Testis (tissue), 3 donors: ENCODE measurements around the gene PGK2. TPM values are rescaled to one million over a fixed set of nuclear protein-coding genes. Genes with fewer than 3 reads are reported as not detected.

Experiments used
- DNase-seq: peaks from one replicate; pipeline ENCODE4 v3.0.0-alpha.2; 2019
- H3K27ac ChIP-seq, 2 donors: fragments of 200-600 bp; sonication (generic); one replicate each; pipeline ENCODE4 v1.5.1; 2019
- H3K27me3 ChIP-seq: fragments of 200-600 bp; sonication (generic); one replicate; pipeline ENCODE4 v1.5.1; 2019
- H3K36me3 ChIP-seq: fragments of 200-600 bp; sonication (generic); one replicate; pipeline ENCODE4 v1.5.1; 2017; ENCODE audit warnings: low read depth; ENCODE audit errors: missing control alignments
- H3K4me1 ChIP-seq: fragments of 200-600 bp; sonication (generic); one replicate; pipeline ENCODE4 v1.5.1; 2019
- H3K4me3 ChIP-seq, 2 donors: fragments of 200-600 bp; sonication (generic); one replicate each; pipeline ENCODE4 v1.5.1; 2017 to 2019
- H3K9me3 ChIP-seq: fragments of 200-600 bp; sonication (generic); one replicate; pipeline ENCODE4 v1.5.1; 2017
- CTCF ChIP-seq, 3 experiments: fragments of 450-650 bp in 2 of 3; fragments of 200-600 bp in 1 of 3; sonication (generic) in 1 of 3; IDR thresholded peaks; one replicate each; pipeline ENCODE4 v1.5.1; 2016 to 2019; ENCODE audit warnings: antibody characterized with exemption in 3 of 3, mild to moderate bottlenecking in 2 of 3, moderate library complexity in 1 of 3
- POLR2A ChIP-seq: fragments of 450-650 bp; IDR thresholded peaks from one replicate; pipeline ENCODE4 v1.6.1; 2017; ENCODE audit warnings: antibody characterized with exemption, mild to moderate bottlenecking, moderate library complexity
- WGBS, 2 donors: methylation state at CpG; one replicate each; pipeline ENCODE4 v1.1.5; 2018; 5-methylcytosine and 5-hydroxymethylcytosine counted together
- intact Hi-C: fragments of 100-400 bp; cut with DNase I; formaldehyde crosslinking; loops from one replicate; pipeline ENCODE4 v1.15.1; 2023; ENCODE audit warnings: low total_unique reads
- polyA plus RNA-seq: library from polyadenylated mRNA; stranded (reverse); fragments of 350-450 nt; fragmentation: Illumina TruSeq; extraction: RNeasy Lipid Tissue Mini Kit (QIAGEN cat#74804); gene quantifications from one replicate; pipeline ENCODE4 v1.2.3, GENCODE V29; 2014; ENCODE audit warnings: low read depth, low replicate concordance; ENCODE audit not compliant: insufficient read depth
- total RNA-seq, 2 donors: library from RNA; depleted of rRNA; stranded (reverse); fragments of >200 nt; gene quantifications; one replicate each; pipeline ENCODE4 v1.2.3, GENCODE V29; 2016

PGK2 gene
- total and polyA plus RNA-seq, 3 donors from 2014 or later, result 73.8 to 364 (median 207) TPM

DNA sequence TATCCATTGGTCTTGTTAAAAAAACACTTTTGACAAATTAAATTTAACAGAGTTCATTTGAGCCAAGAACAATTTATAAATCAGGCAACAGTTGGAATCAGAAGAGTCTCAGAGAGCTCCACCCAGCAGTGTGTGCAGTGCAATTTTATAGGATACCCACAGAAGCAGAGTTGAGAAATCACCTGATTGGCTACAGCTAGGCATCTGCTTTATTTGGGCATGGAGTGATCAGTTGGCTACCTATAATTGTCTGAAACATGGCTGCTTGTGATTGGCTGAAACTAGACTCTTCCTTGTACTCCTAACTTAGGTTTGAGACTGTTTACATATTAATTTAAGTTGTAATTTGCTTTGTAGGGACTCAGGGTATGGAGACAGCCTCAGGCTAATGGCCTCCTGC lies 12.0 kb downstream of the PGK2 start:
- no peaks in the 10 kb centered on the region for H3K36me3 ChIP-seq
- DNase-seq, result no peak
- H3K9me3 ChIP-seq, result no peaks in the 10 kb centered on the region
- no peak overlapping the region for H3K4me3 ChIP-seq
- intact Hi-C loops, result no loop called here
- H3K4me1 ChIP-seq, result no peaks in the 10 kb centered on the region
- no peak for TF ChIP-seq CTCF (IDR thresholded peaks at IDR 0.05)
- no peak overlapping the region for H3K27ac ChIP-seq
- no peaks in the 10 kb centered on the region for H3K27me3 ChIP-seq

DNA sequence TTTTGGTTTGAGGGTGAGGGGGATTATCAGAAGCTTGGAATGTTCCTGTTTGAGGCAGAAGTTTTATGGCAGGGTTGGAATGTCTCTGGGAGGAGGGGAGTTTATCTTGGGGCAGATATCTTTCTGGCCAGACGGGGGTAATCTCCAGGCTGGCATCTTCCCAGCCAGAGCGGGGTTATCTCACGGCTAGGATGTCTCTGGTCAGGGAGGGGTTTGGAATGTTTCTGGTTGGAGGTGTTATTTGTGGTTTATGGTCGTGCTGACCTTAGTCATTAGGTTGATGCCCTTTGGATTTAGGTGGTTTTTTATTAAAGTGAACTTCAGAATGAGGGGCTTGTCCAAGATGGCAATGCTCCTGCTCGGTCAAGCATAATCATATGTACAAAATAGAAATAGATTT lies 14.8 kb downstream of the PGK2 start:
- no peaks in the 10 kb centered on the region for H3K27me3 ChIP-seq
- H3K36me3 ChIP-seq, result no peaks in the 10 kb centered on the region
- DNase-seq, result no peak
- WGBS, 2 donors, result 48 to 71% methylated on average over 5 of the region's 5 CpGs
- H3K9me3 ChIP-seq, result no peaks in the 10 kb centered on the region
- no peaks in the 10 kb centered on the region for H3K4me1 ChIP-seq
- no peak overlapping the region for H3K27ac ChIP-seq
- TF ChIP-seq POLR2A (no peak), CTCF (IDR thresholded peaks at IDR 0.05) (no peak)
- no peak overlapping the region for H3K4me3 ChIP-seq
- intact Hi-C loops, result no loop called here

DNA sequence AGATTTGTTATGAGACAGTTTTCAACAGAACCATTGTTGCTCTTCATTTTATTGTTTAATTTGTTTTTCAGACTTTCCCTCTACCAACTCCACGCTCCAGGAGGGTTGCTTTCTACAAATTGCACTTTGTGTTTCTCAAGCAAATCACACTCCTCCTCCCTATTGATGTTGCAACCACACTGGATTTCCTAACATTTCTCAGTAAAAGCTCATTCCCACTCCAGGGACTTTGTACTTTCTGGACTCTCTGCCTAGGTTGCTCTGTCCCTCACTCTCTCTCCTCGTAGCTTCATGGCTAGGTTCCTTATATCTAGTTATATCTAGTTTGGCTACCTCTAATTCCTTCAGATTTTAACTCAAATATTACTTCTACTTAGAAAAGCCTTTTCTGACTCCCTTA lies 20.3 kb downstream of the PGK2 start:
- intact Hi-C loops, result no loop called here
- Histone ChIP-seq H3K9me3 (no peaks in the 10 kb centered on the region), H3K4me1 (peaks cover 3% of the 10 kb centered on the region), H3K4me3 (no peak overlapping the region), H3K27me3 (no peaks in the 10 kb centered on the region), H3K27ac (no peak overlapping the region), H3K36me3 (no peaks in the 10 kb centered on the region)
- 60 to 70% methylated on average over 2 of the region's 2 CpGs for WGBS, 2 donors
- TF ChIP-seq POLR2A (no peak), CTCF (IDR thresholded peaks at IDR 0.05) (no peak)
- DNase-seq, result no peak

DNA sequence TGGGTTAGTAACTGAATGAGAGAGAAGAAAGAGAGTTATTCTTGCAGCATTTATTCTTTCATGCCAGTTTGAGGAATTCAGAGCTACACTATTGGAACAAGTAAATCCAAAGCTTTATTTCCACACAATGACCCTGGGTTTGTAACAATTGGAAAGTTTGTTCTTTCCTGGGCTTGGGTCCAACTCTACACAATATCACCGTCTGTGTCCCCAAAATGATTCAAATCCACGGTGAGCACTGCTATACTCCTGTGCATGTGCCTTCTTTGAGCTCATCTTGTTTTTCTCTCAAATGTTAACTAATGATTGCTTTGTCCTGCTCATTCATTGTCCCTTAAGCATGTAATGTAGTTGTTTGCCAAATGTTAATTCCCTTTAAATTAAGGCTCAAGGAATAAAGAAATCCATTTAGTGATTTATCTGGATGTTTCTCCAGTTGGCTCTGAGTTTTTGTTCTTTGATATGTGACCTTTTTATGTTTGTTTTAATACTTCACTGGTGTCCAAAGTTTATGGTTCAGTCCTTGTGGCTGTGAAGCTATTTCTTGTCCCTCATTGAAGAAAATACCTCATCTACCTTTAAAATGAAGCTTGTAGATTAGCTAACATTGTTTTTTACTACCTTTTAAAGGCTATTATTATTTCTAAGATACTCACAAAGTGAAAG lies 22.4 kb downstream of the PGK2 start:
- intact Hi-C loops, result no loop called here
- WGBS, 2 donors, result 32 to 36% methylated on average over 2 of the region's 2 CpGs
- Histone ChIP-seq H3K27ac (peak overlapping the region in 1 of 2 donors; percentile 56), H3K36me3 (no peaks in the 10 kb centered on the region), H3K4me3 (no peak overlapping the region), H3K4me1 (peaks cover 3% of the 10 kb centered on the region), H3K27me3 (no peaks in the 10 kb centered on the region), H3K9me3 (no peaks in the 10 kb centered on the region)
- TF ChIP-seq POLR2A (no peak), CTCF (IDR thresholded peaks at IDR 0.05) (no peak)
- peak; percentile 78 for DNase-seq

- Histone ChIP-seq H3K4me1 (no peaks in the 10 kb centered on the region), H3K27me3 (no peaks in the 10 kb centered on the region), H3K4me3 (no peak within 1 kb of the TSS), H3K36me3 (no peaks in the 10 kb centered on the region), H3K27ac (no peak within 1 kb of the TSS), H3K9me3 (no peaks in the 10 kb centered on the region)
- no peak for TF ChIP-seq POLR2A
- TF ChIP-seq CTCF (IDR thresholded peaks at IDR 0.05), result no peak
- DNase-seq, result no peak
- 52 to 62% methylated on average over 1 of the region's 1 CpG for WGBS, 2 donors
- intact Hi-C loops, result no loop called here
Observed at GRCh38 chr6:49744259-49744658, 42.8 kb downstream of the PGK2 start, which contains the start of gene CRISP3. Gene CRISP3, minus strand, starts transcription at chr6:49744388. Its CDS starts 21 bp downstream, at chr6:49744367.
